CD4-positive, alpha-beta T cell treated with Interleukin-17A for 1 hour (primary cell): ENCODE results near the gene ESPNL.
A peak's percentile ranks its signal among the peaks of the same experiment; 100 is the strongest.

Source experiments
- DNase-seq: peaks from one replicate; pipeline ENCODE4 v3.0.0-alpha.2; 2020

ESPNL gene

DNA sequence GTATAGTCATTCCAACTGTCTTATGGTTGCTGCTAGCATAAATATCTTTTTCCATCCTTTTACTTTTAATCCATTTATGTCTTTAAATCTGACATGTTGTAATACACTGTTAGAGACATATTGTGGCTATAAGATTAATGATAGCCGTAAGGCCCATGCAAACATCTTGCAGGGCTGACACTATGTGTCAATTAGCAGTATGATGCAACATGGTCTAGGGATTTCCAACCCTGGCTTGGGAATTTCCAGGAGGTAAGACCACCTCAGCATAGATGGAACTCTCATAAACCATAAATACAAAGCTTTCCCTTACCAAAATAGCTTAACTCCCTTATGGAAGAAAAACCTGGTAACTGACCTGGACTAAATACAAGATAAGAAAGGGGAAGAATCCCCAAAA lies 22.8 kb upstream of the ESPNL start:
- DNase-seq = no peak

DNA sequence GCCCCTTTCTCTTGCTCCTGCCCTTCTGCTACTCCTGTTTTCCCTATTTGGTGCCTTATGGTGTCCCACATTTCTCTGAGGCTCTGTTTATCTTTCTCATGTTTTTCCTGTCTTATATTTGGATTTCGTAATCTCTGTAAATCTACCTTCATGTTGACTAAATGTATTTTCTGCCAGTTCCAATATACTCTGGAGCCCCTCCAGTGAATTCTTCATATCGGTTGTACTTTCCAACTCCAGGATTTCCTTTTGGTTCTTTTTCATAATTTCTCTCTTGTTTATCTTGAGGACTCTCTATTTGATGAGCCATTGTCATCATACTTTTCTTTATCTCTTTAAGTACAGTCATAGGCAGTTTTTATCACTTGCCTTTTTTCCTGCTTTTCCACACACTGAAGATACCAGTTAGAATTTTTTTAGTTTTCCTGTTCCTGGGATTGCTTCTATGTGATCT lies 20.2 kb upstream of the ESPNL start:
- no peak for DNase-seq

DNA sequence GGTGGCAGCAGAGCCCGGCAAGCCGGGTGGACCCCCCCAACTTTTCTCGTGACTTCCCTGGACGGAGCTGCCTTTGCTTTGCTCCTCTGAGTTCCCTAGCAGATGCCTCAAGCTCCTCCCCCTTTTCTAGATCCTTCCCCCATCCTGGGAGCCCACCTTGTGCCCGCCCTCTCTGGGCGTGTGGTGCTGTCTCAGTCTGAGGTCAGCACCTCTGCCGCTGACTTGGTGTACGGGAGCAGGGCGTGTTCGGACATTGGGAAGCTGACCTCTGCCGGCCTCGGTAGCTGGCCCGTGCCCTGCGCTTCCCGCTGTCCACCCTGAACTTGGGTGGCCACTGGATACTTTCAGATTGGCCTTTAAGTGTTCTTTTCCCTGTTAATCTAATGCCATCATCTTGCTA lies 19.6 kb upstream of the ESPNL start:
- DNase-seq = no peak

DNA sequence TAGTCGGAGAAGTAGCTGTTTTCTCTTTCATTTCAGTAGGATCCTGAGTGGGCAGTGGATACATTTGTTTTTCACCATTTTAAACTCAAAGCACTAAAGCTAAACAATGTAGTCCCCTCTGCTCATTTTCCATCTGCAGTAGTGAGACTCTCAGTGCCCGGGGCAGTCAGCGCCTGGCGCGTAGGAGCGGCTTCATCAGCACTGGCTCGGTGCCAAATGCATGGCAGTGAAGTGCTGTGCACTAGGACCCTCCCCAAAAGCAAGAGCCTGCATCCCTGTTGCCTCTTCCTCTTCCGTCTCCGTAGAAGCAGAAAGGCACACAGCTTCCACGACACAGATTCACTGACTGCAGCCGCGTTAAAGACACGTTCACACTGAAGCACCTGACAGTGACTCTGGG lies 19.0 kb upstream of the ESPNL start:
- DNase-seq = no peak

DNA sequence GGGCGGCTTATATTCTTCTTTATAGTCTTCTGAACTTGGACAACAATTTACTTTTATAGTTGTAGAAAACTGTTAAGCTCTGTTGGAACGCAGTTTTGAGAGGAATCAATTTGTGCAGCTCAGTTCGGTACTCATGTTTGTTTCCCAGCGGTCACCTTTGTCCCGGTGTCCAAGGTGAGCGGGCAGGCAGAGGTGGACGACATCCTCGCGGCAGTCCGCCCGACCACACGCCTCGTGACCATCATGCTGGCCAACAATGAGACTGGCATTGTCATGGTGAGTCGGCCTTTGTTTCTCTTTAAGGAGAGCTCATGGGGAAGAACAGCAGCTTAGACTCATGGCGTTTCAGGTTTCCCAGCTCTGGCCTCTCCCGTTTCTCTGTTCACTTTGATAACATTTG lies 18.6 kb upstream of the ESPNL start:
- no peak for DNase-seq

DNA sequence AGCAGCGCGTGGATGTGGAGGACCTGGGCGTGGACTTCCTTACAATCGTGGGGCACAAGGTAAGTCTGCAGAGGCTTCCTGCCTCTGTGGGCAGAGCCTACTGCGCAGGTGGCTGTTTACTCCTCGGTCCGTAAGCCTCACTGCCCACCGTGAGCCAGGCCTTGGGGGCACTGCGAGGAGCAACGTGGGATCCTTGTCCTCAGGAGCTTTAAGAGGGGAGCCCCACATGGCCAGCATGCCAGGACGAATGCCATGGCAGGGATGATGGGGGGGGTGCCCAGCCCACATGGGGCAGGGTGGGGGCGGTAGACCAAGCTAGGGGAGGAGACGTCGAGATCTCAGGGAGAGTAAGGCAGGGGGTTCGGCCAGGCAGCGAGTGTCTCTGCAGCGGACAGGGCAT lies 18.0 kb upstream of the ESPNL start:
- no peak for DNase-seq

DNA sequence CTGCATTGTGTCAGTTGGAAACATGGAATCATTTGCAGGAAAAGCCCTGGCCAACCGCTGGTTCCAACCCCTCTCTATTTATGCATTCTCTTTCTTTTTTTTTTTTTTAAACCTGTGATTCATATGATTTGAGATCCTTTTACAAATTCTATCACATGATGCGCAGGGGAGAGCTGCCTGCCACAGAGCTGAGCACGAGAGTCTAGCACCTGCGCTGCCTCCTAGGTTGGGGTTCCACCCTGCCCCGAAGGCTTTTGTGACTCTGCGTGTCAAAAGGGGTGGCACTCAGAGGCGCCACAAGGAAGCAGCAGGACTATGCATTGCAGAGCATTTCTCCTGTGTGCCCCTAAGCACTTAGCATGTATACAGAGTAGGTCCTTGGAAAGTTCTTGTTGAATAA lies 17.3 kb upstream of the ESPNL start:
- no peak for DNase-seq

DNA sequence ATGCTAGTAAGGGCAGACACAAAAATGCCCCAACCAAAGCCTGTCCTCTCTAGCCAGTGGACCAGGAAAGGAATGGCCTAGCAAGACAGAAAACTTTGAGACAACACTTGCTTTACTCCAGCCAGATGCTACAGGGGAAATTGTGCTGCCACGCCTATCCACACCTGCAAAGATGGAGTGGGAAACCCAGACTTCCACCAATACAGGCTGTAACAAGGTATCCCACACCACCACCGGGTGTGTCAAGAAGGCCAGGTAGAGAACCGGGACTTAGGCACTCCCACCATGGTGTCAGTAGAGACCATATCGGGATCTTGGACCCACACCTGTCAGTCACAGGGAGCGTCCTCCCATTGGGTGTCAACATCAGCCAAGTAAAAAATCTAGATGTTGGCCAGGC lies 16.2 kb upstream of the ESPNL start:
- no peak for DNase-seq

DNA sequence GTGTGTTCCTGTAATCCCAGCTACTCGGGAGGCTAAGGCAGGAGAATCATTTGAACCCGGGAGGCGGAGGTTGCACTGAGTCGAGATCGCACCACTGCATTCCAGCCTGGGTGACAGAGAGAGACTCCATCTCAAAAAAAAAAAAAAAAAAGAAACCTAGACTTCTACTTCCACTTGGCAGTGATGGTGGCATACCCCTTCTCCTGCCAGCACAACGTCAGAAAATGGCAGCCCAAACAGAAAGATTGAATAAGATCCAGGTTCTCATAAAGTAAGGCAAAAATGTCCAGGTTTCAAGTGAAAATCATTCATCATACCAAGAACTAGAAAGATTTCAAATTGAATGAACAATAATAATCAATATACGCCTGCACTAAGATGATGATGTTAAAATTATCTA lies 15.4 kb upstream of the ESPNL start:
- no peak for DNase-seq

DNA sequence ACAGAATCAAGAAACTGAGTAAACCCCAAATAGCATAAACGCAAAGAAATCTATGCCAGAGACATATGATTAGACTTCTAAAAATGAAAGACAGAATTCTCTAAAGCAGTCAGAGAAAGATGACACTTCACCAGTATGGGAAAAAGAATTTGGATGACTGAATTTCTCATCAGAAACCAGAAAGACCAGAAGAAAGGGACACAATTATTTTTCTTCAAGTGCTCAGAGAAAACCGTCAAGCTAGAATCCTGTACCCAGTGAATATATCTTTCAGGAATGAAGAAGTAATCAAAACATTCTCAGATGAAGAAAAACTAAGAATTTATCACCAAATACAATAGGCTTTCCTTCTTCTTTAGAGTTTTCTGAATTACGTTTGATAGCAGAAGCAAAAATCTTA lies 14.2 kb upstream of the ESPNL start:
- no peak for DNase-seq

DNA sequence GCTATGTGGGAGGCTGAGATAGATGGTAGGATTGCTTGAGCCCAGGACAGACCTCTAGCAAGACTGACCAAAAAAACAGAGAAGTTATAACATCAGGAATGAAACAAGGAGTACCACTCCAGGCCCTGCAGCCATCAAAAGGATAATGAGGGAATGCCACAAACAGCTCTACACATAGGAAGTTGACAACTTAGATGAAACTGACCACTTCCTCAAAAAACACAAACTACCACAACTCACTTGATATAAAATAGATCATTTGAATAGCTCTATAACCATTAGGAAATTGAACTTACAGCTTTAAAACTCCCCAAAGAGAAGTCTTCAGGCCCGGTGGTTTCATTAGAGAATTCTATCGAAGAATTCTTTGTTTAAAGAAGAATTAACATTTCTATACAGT lies 12.9 kb upstream of the ESPNL start:
- no peak for DNase-seq

DNA sequence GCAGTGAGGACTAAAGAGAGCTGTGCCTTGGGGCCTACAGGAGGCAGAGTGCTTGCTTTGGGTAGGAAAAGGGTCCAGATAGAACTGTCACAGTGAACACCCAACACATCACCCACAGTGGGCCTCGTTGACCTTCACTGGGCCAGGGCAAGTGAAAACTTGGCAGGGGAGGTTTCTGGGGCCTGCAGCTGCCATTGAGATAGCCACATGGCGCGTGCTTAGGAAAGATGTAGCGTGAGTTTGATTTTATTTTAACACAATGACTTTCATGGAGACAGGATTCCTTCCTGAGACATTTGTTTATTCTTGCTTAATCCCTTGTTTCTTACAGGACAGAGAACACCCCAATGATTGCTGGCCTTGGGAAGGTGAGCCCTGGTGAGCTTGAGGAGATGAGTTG lies 9.3 kb upstream of the ESPNL start:
- DNase-seq = no peak

DNA sequence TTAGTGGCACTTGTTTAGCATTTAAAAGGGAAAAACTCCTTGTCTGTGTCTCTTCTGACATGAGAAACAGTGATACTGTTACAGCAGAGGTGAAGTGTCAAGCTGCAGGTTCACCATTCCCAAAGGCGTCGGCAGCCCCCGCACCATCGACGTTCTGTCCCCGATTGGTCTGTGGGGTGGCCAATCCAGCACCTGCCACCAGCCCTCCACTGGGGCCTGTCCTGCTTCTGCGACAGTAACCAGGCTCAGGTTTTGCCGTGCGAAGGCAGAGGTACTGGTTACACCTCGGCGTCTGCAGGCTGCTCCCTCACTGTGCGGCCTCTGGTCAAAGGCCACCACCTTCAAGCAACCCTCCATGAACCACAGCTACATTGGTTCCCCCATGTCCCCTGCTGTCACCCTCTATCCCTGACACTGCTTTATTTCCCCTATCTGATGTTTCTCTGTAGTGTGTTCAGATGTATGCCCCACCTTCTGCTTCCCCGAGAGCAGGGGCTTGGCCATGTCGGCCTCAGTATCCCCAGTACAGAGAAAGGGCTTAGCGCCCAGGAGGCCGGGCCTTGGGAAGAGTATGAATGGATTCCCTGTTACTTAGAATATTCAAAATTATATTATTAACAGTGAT lies 8.6 kb upstream of the ESPNL start:
- DNase-seq = no peak

DNA sequence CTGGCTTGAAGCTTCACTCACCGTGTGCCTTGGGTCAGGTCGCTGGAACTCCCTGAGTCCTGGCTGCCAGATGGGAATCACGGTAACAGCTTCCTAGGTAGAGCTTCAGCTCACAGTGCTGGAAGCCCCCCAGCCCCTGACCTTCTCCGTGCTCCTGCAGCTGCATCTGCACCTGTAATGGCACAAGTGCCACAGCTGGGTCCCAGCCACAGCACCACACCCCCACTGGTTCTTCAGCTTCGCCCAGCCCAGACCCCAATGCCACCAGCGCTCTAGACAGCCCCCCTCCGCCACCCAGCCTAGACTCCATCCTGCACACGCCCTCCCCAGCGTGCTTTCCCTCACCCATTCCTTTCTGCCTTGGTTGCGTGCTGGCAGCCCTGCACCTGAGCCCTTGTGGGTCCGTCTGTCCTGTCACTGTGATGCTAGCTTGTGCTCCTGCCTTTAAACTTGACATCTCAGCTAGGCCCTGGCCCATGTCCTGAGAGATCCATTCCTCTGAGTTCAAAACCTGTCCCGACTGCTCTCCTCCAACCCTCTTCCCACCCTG lies 7.6 kb upstream of the ESPNL start:
- DNase-seq = no peak

DNA sequence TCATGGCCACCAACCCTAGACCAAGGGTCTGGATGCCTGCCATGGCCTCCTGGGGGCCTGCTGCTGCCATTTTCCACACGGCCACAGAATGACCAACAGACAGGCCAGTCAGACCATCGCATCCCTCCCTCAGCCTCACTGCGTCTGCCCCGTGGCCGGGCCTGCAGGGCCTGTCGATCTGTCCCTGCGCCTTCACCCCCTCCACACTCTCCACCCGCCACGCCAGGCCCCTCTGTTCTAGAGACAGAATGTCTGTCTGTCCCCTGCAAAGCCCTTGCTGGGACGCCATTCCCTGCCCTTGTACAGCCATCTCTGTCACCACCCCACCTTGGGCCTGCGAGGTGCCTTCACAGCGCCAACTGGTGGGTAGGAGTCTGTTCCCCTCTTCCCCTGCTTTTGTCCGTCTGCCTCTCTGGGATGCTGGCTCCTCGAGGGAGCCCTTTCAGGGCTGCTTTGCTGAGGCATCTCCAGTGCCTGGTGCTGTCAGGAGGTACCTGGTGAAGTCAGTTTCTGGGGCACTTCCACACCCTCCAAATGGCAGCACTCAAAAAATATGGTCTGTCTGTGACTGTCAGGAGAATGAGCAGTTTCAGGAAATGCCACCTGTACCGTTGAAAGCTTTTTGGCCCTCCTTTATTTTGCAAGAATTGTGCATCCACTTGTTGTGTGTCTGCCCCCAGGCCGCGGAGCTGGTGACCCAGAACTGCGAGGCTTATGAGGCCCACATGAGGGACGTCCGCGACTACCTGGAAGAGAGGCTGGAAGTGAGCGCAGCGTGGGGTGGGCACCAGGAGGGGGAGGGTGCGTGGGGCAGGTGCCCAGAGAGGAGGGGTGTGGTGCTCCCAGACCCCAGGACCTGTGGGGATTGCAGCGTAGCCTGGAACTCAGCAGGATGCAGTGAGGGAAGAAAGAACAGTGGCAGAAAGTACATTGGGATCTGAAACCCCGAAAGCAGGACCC lies 6.7 kb upstream of the ESPNL start:
- no peak for DNase-seq

DNA sequence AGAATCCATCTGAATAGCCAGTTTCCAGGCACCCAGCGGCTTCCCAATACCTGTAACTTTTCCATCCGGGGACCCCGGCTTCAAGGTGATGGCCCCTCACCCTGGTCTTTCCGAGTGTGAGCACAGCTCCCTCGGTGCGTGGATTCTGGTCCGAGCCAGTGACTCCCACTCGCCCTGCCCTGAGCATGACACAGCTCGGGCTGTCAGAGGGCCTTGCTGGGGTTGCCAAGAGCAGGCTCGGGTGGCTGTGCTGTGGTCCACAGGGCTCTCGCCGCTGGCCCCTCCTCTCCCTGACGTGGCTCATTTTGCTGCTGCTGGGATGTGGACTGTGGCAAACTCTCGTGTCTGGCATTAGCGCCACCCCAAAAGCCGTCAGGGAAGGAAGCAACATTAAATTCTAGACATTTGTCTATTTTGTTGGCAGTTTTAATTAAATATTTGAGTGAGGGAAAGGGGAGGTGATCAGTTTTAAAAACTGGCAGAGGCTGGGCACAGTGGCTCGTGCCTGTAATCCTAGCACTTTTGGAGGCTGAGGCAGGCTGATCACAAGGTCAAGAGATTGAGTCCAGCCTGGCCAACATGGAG lies 5.6 kb upstream of the ESPNL start:
- no peak for DNase-seq

DNA sequence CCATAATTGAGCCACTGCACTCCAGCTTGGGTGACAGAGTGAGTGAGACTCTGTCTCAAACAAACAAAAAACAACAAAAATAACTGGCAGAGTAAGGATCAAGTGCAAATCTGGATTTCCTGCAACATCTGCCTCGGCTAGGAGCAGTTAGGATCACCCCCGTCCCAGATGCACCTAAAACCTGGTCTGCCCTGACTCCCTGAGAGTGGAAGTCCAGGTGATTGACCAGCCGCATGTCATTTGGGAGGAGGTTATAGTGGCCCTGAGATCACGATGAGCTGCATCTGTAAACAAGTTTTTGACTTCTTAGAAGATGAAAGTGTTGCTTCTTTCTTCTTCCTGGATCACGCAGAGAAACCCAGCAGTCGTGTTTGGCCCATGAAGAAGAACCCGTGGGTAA lies 5.0 kb upstream of the ESPNL start:
- no peak for DNase-seq

DNA sequence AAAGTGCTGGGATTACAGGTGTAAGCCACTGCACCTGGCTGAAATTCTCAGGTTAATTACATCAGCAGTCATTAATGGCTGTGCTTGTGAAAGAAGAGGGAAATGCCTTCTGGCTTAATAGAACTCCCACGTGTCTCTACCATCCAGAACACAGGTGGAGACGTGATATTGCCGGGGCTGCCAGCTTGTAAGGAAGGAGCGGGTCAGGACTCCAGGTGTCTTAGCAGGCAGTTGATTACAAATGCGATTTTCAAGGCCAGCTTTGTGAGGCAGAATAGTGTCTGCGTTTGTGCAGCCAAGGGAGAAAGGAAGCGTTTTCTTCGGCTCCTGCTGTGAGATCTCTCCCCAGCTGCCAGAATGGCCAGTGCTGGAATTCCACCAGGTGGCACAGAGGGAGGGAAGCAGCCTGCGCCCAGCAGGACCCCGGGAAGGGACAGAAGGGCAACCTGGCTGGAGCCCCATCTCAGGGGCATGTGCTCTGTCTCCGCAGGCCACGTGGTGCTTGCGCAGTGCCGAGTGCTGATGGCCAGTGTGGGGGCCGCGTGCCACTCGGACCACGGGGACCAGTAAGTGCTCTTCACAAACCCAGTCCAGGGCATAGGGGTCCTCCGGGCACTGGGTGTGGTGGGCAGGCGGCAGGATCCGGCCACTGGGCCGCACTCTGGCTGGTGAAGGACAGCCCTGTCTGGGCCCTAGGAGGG lies 3.7 kb upstream of the ESPNL start:
- DNase-seq = no peak

DNA sequence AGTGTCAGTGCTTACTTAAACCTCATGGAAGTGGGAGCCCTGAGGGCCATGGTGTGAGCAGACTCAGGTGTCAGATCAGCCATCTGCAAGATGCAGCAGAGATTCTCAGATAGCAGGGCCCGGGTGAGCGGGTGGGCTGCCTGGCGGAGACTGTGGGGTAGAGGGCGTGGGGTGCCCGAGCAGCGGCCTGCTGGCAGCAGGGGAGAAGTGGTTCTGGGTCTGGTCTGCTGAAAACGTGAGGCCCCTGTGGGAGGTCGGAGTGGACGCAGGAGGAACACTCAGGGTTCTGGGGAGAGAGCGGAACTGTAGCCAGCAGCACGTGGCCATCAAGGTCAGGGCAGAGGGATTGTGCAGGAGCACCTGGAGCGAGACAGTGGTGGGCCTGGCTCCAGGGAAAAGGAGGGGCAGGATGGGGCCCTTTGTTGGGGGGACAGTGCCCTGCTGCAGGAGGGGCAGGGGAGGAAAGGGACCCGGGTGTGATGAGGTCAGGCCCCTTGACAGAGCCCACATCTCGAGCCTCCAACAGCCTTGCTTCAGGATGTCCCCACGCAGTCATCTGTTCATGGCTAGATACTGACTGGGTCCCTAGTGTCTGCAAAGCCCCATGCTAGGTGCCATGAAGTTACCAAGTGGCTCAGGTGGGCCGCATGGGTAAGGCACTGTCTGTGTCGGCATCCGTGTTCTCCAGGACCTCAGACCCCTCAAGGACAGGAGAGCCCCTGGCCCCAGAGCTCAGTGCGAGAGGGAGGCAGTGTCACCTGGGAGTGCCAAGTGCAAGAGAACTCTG lies 2.7 kb upstream of the ESPNL start:
- no peak for DNase-seq

DNA sequence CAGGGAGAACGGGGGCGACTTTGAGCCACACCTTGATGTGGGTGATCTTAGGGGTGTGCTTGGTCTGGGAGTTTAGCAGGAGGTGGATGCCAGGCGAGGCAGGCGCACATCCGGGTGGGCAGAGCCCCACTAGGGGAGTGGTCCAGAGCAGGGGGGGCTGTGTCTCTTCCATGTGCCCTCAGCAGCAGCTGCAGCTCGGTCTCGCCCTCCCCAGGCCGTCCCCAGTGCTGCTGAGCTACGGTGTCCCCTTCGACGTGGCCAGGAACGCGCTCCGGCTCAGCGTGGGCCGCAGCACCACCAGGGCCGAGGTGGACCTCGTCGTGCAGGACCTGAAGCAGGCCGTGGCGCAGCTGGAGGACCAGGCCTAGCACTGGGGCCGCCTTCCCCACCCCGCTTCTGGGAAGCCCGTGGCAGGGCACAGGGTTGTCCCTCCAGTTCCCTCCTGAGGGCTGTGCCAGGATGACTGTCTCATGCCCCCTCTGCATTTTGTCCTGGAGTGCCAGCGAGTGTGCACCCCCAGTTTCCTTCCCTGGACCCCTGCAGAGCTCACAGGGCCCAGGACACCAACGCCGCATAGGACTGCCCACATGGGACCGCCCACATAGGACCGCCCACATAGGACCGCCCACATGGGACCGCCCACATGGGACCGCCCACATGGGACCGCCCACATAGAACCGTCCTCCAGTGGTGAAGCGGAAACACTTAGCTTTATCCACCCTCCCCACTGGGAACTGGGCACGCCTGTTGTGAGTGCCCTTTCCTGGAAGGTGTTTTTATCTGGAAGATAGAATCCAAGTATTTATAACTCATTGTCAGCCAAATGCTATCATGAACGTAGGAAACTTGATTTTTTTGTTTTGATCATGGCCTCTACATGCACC lies 1.9 kb upstream of the ESPNL start:
- DNase-seq = peak; percentile 38
